Parathyroid adenoma (tissue), 2 donors: Measurements from ENCODE around the gene BRI3.

ENCODE experiments used
- H2AFZ ChIP-seq: fragments of 300-600 bp; sonication (generic); one replicate; pipeline ENCODE4 v1.7.0; 2017; ENCODE audit warnings: antibody characterized with exemption, mild to moderate bottlenecking
- H3K27ac ChIP-seq: fragments of 300-600 bp; sonication (generic); one replicate; pipeline ENCODE4 v1.7.0; 2017
- H3K27me3 ChIP-seq: fragments of 300-600 bp; sonication (generic); one replicate; pipeline ENCODE4 v1.7.0; 2017; ENCODE audit warnings: low read length; ENCODE audit not compliant: control insufficient read depth, insufficient read depth
- H3K36me3 ChIP-seq: fragments of 300-600 bp; sonication (generic); one replicate; pipeline ENCODE4 v1.7.0; 2017; ENCODE audit warnings: low read length; ENCODE audit not compliant: control insufficient read depth, insufficient read depth
- H3K4me1 ChIP-seq: fragments of 300-600 bp; sonication (generic); one replicate; pipeline ENCODE4 v1.7.0; 2017; ENCODE audit warnings: control low read depth
- H3K4me2 ChIP-seq: fragments of 300-600 bp; sonication (generic); one replicate; pipeline ENCODE4 v1.7.0; 2017; ENCODE audit warnings: low read length
- H3K4me3 ChIP-seq: fragments of 300-600 bp; sonication (generic); one replicate; pipeline ENCODE4 v1.7.0; 2017; ENCODE audit warnings: low read depth, low read length
- H3K79me2 ChIP-seq: fragments of 300-600 bp; sonication (generic); one replicate; pipeline ENCODE4 v1.7.0; 2017; ENCODE audit warnings: control low read depth
- H3K9ac ChIP-seq: fragments of 300-600 bp; sonication (generic); one replicate; pipeline ENCODE4 v1.7.0; 2017; ENCODE audit warnings: mild to moderate bottlenecking
- H3K9me3 ChIP-seq: fragments of 300-600 bp; sonication (generic); one replicate; pipeline ENCODE4 v1.7.0; 2017; ENCODE audit warnings: low read length; ENCODE audit not compliant: control insufficient read depth
- CTCF ChIP-seq: fragments of 300-600 bp; sonication (generic); IDR thresholded peaks from one replicate; pipeline ENCODE4 v1.7.0; 2017; ENCODE audit warnings: antibody characterized with exemption, mild to moderate bottlenecking
- donor health status: primary hyperparathyroidism.

Gene BRI3

GRCh38 chr7:98280791-98281756, at the start of gene BRI3:
Gene BRI3 (plus strand): TSS chr7:98281686. CDS start chr7:98281796, 110 bp downstream.
- H3K4me2 ChIP-seq, result peak within 1 kb of the TSS; percentile 93
- peaks cover 19% of the 10 kb centered on the region for H3K79me2 ChIP-seq
- H3K9me3 ChIP-seq, result no peaks in the 10 kb centered on the region
- peak within 1 kb of the TSS; percentile 80 for H3K9ac ChIP-seq
- TF ChIP-seq CTCF, result no peak
- H2AFZ ChIP-seq, result peak within 1 kb of the TSS; percentile 95
- H3K36me3 ChIP-seq, result no peaks in the 10 kb centered on the region
- H3K4me1 ChIP-seq, result peaks cover 21% of the 10 kb centered on the region
- no peaks in the 10 kb centered on the region for H3K27me3 ChIP-seq
- H3K4me3 ChIP-seq, result peak within 1 kb of the TSS; percentile 86
- peak within 1 kb of the TSS; percentile 97 for H3K27ac ChIP-seq

- Histone ChIP-seq H3K27ac (no peak overlapping the region), H3K4me2 (no peak overlapping the region), H3K79me2 (no peaks in the 10 kb centered on the region), H2AFZ (no peak overlapping the region), H3K9ac (no peak overlapping the region), H3K4me1 (no peaks in the 10 kb centered on the region), H3K4me3 (no peak overlapping the region), H3K27me3 (no peaks in the 10 kb centered on the region), H3K9me3 (no peaks in the 10 kb centered on the region), H3K36me3 (no peaks in the 10 kb centered on the region)
- TF ChIP-seq CTCF, result no peak
Observed at GRCh38 chr7:98232263-98232585, 49.3 kb upstream of the BRI3 start.

GRCh38 chr7:98232799-98233198, 48.7 kb upstream of the BRI3 start:
- no peak overlapping the region for H3K9ac ChIP-seq
- no peak overlapping the region for H3K4me3 ChIP-seq
- no peak overlapping the region for H3K4me2 ChIP-seq
- no peak for TF ChIP-seq CTCF
- H3K27ac ChIP-seq, result no peak overlapping the region
- no peaks in the 10 kb centered on the region for H3K9me3 ChIP-seq
- H3K4me1 ChIP-seq, result no peaks in the 10 kb centered on the region
- H3K36me3 ChIP-seq, result no peaks in the 10 kb centered on the region
- H3K27me3 ChIP-seq, result no peaks in the 10 kb centered on the region
- no peak overlapping the region for H2AFZ ChIP-seq
- no peaks in the 10 kb centered on the region for H3K79me2 ChIP-seq

- H2AFZ ChIP-seq, result no peak overlapping the region
- H3K4me1 ChIP-seq, result no peaks in the 10 kb centered on the region
- H3K4me3 ChIP-seq, result no peak overlapping the region
- H3K27ac ChIP-seq, result no peak overlapping the region
- no peaks in the 10 kb centered on the region for H3K36me3 ChIP-seq
- TF ChIP-seq CTCF, result no peak
- H3K9me3 ChIP-seq, result no peaks in the 10 kb centered on the region
- no peak overlapping the region for H3K4me2 ChIP-seq
- H3K27me3 ChIP-seq, result no peaks in the 10 kb centered on the region
- no peak overlapping the region for H3K9ac ChIP-seq
- no peaks in the 10 kb centered on the region for H3K79me2 ChIP-seq
Observed at GRCh38 chr7:98233219-98234070, 48.0 kb upstream of the BRI3 start.
